Activated CD4-positive, alpha-beta T cell treated with anti-CD3 and anti-CD28 coated beads for 36 hours (primary cell): Measurements from ENCODE around the gene FARSA. TPM values are rescaled to one million over a fixed set of nuclear protein-coding genes. Genes with fewer than 3 reads are reported as not detected.
"Not testable (repeated sequence)": the region's sequence is repeated elsewhere in the genome, so short reads cannot be mapped to it uniquely, and the experiment has no call there.

ENCODE experiments used
- ATAC-seq: fragments of 200-7000 bp; cut with Tn5 transposase; one replicate; pipeline ENCODE4 v1.10.0; 2021; ENCODE audit warnings: mild to moderate bottlenecking, moderate library complexity
- CTCF ChIA-PET: fragments of 350-600 bp; sonication (Branson Sonifier 250); formaldehyde crosslinking; loops from one replicate; lab custom pipeline; 2021; ENCODE audit warnings: antibody characterized with exemption; lab: Charles Lee
- POLR2A ChIA-PET: fragments of 350-600 bp; sonication (Branson Sonifier 250); formaldehyde crosslinking; loops from one replicate; lab custom pipeline; 2021; ENCODE audit warnings: antibody characterized with exemption, inconsistent platforms; lab: Charles Lee
- DNase-seq: peaks from one replicate; pipeline ENCODE4 v3.0.0-alpha.2; 2020
- H3K27ac Mint-ChIP-seq: one replicate; pipeline ENCODE4 v1.8.0; 2021; ENCODE audit warnings: mixed read lengths
- H3K27me3 Mint-ChIP-seq: one replicate; pipeline ENCODE4 v1.8.0; 2021; ENCODE audit warnings: mixed read lengths
- H3K36me3 Mint-ChIP-seq: one replicate; pipeline ENCODE4 v1.8.0; 2021; ENCODE audit warnings: low read depth, mixed read lengths
- H3K4me1 Mint-ChIP-seq: one replicate; pipeline ENCODE4 v1.8.0; 2021; ENCODE audit warnings: mixed read lengths
- H3K4me3 Mint-ChIP-seq: one replicate; pipeline ENCODE4 v1.8.0; 2021; ENCODE audit warnings: mild to moderate bottlenecking, moderate library complexity, mixed read lengths
- H3K9me3 Mint-ChIP-seq: one replicate; pipeline ENCODE4 v1.8.0; 2021; ENCODE audit warnings: low read depth, mixed read lengths
- intact Hi-C, 2 experiments: fragments of 100-400 bp; cut with DNase I in 1 of 2; cut with micrococcal nuclease in 1 of 2; formaldehyde crosslinking; loops; one replicate each; pipeline versions ENCODE4 v1.14.2 to v1.15.1; 2022 to 2024; cut with DNase I, micrococcal nuclease
- total RNA-seq, 2 experiments: library from RNA; stranded (reverse); gene quantifications; one replicate each; pipeline ENCODE4 v1.2.3, GENCODE V29; 2021

Gene FARSA
- total RNA-seq, 2 experiments from 2014 or later: 120 to 142 TPM

- ATAC-seq: peak; percentile 98
- H3K27me3 Mint-ChIP-seq: no peaks in the 10 kb centered on the region
- DNase-seq: peak; percentile 98
- POLR2A ChIA-PET: interaction anchor here (0.6 to 1.8 kb wide), 13 partner anchors 8 to 163 kb away, joined by 3 to 9 read pairs (median 6); partner anchors contain the start of genes DNASE2, FARSA and JUNB
- CTCF ChIA-PET: interaction anchor here (0.5 to 2.2 kb wide), 15 partner anchors 8 to 1136 kb away, joined by 3 to 11 read pairs (median 4); partner anchors contain the start of gene DNASE2
- no peaks in the 10 kb centered on the region for H3K9me3 Mint-ChIP-seq
- H3K4me1 Mint-ChIP-seq: peaks cover 18% of the 10 kb centered on the region
- H3K27ac Mint-ChIP-seq: peak within 1 kb of the TSS; percentile 90
- intact Hi-C loops: loop anchor here (1.0 to 2.0 kb wide), 11 partner anchors 10 to 227 kb away; partner anchors contain the start of genes SYCE2 (in 2 of the 2), CALR (in 1 of the 2), DNASE2 (in 1 of the 2) and FARSA (in 1 of the 2)
- peaks cover 13% of the 10 kb centered on the region for H3K36me3 Mint-ChIP-seq
- peak within 1 kb of the TSS; percentile 100 for H3K4me3 Mint-ChIP-seq
Observed at GRCh38 chr19:12890787-12891552, 42.5 kb downstream of the FARSA start, which contains the start of gene GCDH. Gene GCDH, plus strand, starts transcription at chr19:12891160. Its CDS starts 145 bp downstream, at chr19:12891305.

- H3K9me3 Mint-ChIP-seq, H3K27me3 Mint-ChIP-seq, DNase-seq, ATAC-seq: not testable (repeated sequence)
- H3K36me3 Mint-ChIP-seq: peaks cover 13% of the 10 kb centered on the region
- peaks cover 18% of the 10 kb centered on the region for H3K4me1 Mint-ChIP-seq
- ChIA-PET POLR2A (interaction anchor here (0.6 to 1.8 kb wide), 9 partner anchors 9 to 99 kb away, joined by 3 to 9 read pairs (median 4); partner anchors contain the start of genes DNASE2, FARSA and JUNB), CTCF (interaction anchor here (0.5 to 2.2 kb wide), 16 partner anchors 9 to 1137 kb away, joined by 3 to 11 read pairs (median 4); partner anchors contain the start of gene DNASE2)
- H3K4me3 Mint-ChIP-seq: peak overlapping the region; percentile 100
- peak overlapping the region; percentile 90 for H3K27ac Mint-ChIP-seq
- intact Hi-C loops: loop anchor here (1.0 to 2.0 kb wide), 3 partner anchors 55 to 228 kb away; partner anchors contain the start of genes NACC1 (in 1 of the 2) and RAD23A (in 1 of the 2)
Observed at GRCh38 chr19:12890299-12890786, 43.2 kb downstream of the FARSA start.

GRCh38 chr19:12888006-12888603, 45.4 kb downstream of the FARSA start:
- CTCF ChIA-PET: interaction anchor here (0.6 to 0.9 kb wide), 5 partner anchors 40 to 231 kb away, joined by 3 to 4 read pairs (median 3); no protein-coding TSS in a partner anchor
- Mint-ChIP-seq H3K36me3 (peaks cover 4% of the 10 kb centered on the region), H3K27me3 (no peaks in the 10 kb centered on the region), H3K27ac (no peak overlapping the region), H3K4me3 (no peak overlapping the region), H3K9me3 (peaks cover 4% of the 10 kb centered on the region), H3K4me1 (peaks cover 26% of the 10 kb centered on the region)
- no peak for DNase-seq
- intact Hi-C loops: loop anchor here in 1 of 2 experiments (5.0 kb wide), 1 partner anchor 209 kb away; no protein-coding TSS in a partner anchor
- no peak for ATAC-seq
- POLR2A ChIA-PET: interaction anchor here (0.9 kb wide), 1 partner anchor 16 kb away, joined by 5 read pairs; no protein-coding TSS in a partner anchor

- Mint-ChIP-seq H3K4me3 (peak within 1 kb of the TSS; percentile 37), H3K36me3 (peaks cover 4% of the 10 kb centered on the region), H3K27me3 (no peaks in the 10 kb centered on the region), H3K27ac (no peak within 1 kb of the TSS), H3K9me3 (peaks cover 4% of the 10 kb centered on the region), H3K4me1 (peaks cover 29% of the 10 kb centered on the region)
- DNase-seq: no peak
- CTCF ChIA-PET: interaction anchor here (0.6 to 0.9 kb wide), 3 partner anchors 39 to 206 kb away, joined by 3 read pairs; no protein-coding TSS in a partner anchor
- intact Hi-C loops: loop anchor here in 1 of 2 experiments (5.0 kb wide), 1 partner anchor 210 kb away; no protein-coding TSS in a partner anchor
- POLR2A ChIA-PET: no interaction called here
- ATAC-seq: no peak
Observed at GRCh38 chr19:12886969-12887747, 46.4 kb downstream of the FARSA start, which contains the start of gene KLF1. Gene KLF1, minus strand, starts transcription at chr19:12887201. Its CDS starts 61 bp downstream, at chr19:12887140.

GRCh38 chr19:12886651-12886968, 46.9 kb downstream of the FARSA start:
- ChIA-PET POLR2A (no interaction called here), CTCF (interaction anchor here (0.5 to 2.2 kb wide), 2 partner anchors 14 to 17 kb away, joined by 3 to 11 read pairs; no protein-coding TSS in a partner anchor)
- no peak for ATAC-seq

GRCh38 chr19:12885749-12886650, 47.5 kb downstream of the FARSA start:
- ChIA-PET CTCF (interaction anchor here (0.5 to 3.7 kb wide), 11 partner anchors 13 to 266 kb away, joined by 3 to 36 read pairs (median 4); no protein-coding TSS in a partner anchor), POLR2A (interaction anchor here (1.2 kb wide), 1 partner anchor 13 kb away, joined by 9 read pairs; no protein-coding TSS in a partner anchor)
- DNase-seq (no peak), ATAC-seq (peak; percentile 1)
- H3K9me3 Mint-ChIP-seq: peaks cover 4% of the 10 kb centered on the region
- H3K4me1 Mint-ChIP-seq: peaks cover 24% of the 10 kb centered on the region
- intact Hi-C loops: loop anchor here (1.0 to 5.0 kb wide), 9 partner anchors 33 to 265 kb away; partner anchors contain the start of genes CALR (in 2 of the 2), FARSA (in 1 of the 2), RNASEH2A (in 1 of the 2) and SYCE2 (in 1 of the 2)
- H3K27me3 Mint-ChIP-seq: no peaks in the 10 kb centered on the region
- peak overlapping the region; percentile 37 for H3K4me3 Mint-ChIP-seq
- no peak overlapping the region for H3K27ac Mint-ChIP-seq
- H3K36me3 Mint-ChIP-seq: peaks cover 2% of the 10 kb centered on the region

More at GRCh38 chr19:12886651-12886968, 46.9 kb downstream of the FARSA start:
- Mint-ChIP-seq H3K27ac (no peak overlapping the region), H3K36me3 (peaks cover 4% of the 10 kb centered on the region), H3K9me3 (peaks cover 4% of the 10 kb centered on the region), H3K4me3 (peak overlapping the region; percentile 37), H3K4me1 (peaks cover 25% of the 10 kb centered on the region), H3K27me3 (no peaks in the 10 kb centered on the region)
- intact Hi-C loops: loop anchor here in 1 of 2 experiments (5.0 kb wide), 1 partner anchor 211 kb away; no protein-coding TSS in a partner anchor
- DNase-seq: no peak

- POLR2A ChIA-PET: interaction anchor here (0.5 to 1.2 kb wide), 8 partner anchors 12 to 206 kb away, joined by 3 to 15 read pairs (median 4); partner anchors contain the start of gene FARSA
- ATAC-seq (peak; percentile 82), DNase-seq (peak; percentile 97)
- Mint-ChIP-seq H3K9me3 (peaks cover 4% of the 10 kb centered on the region), H3K27me3 (no peaks in the 10 kb centered on the region), H3K36me3 (no peaks in the 10 kb centered on the region), H3K4me3 (peak overlapping the region; percentile 79), H3K27ac (peak overlapping the region; percentile 88), H3K4me1 (peaks cover 25% of the 10 kb centered on the region)
- CTCF ChIA-PET: interaction anchor here (0.6 to 3.7 kb wide), 19 partner anchors 12 to 267 kb away, joined by 3 to 36 read pairs (median 3); no protein-coding TSS in a partner anchor
- intact Hi-C loops: loop anchor here (1.0 to 5.0 kb wide), 9 partner anchors 34 to 266 kb away; partner anchors contain the start of genes CALR (in 2 of the 2), FARSA (in 1 of the 2), RNASEH2A (in 1 of the 2) and SYCE2 (in 1 of the 2)
Observed at GRCh38 chr19:12884926-12885748, 48.4 kb downstream of the FARSA start.

- DNase-seq (no peak), ATAC-seq (no peak)
- Mint-ChIP-seq H3K27me3 (no peaks in the 10 kb centered on the region), H3K4me3 (peak overlapping the region; percentile 79), H3K9me3 (peaks cover 4% of the 10 kb centered on the region), H3K27ac (peak overlapping the region; percentile 88), H3K4me1 (peaks cover 26% of the 10 kb centered on the region), H3K36me3 (no peaks in the 10 kb centered on the region)
- CTCF ChIA-PET: interaction anchor here (0.6 to 3.7 kb wide), 18 partner anchors 11 to 268 kb away, joined by 3 to 36 read pairs (median 3); no protein-coding TSS in a partner anchor
- POLR2A ChIA-PET: interaction anchor here (0.6 to 1.2 kb wide), 7 partner anchors 11 to 206 kb away, joined by 3 to 9 read pairs (median 4); partner anchors contain the start of gene FARSA
- intact Hi-C loops: loop anchor here in 1 of 2 experiments (2.0 kb wide), 1 partner anchor 54 kb away; the partner anchor contains the start of gene CALR
Observed at GRCh38 chr19:12884627-12884925, 48.9 kb downstream of the FARSA start.
